ENCODE data around the gene CAND2.
"Not testable (repeated sequence)": the region's sequence is repeated elsewhere in the genome, so short reads cannot be mapped to it uniquely, and the experiment has no call there.

Gene CAND2

GRCh38 chr3:12833222-12834161 lies 37.0 kb downstream of the CAND2 start:
- DNase-seq: no peak

- no peak for DNase-seq
Observed at GRCh38 chr3:12835052-12835665, 38.7 kb downstream of the CAND2 start.

GRCh38 chr3:12837295-12837986 lies 41.0 kb downstream of the CAND2 start:
- no peak for DNase-seq

DNA sequence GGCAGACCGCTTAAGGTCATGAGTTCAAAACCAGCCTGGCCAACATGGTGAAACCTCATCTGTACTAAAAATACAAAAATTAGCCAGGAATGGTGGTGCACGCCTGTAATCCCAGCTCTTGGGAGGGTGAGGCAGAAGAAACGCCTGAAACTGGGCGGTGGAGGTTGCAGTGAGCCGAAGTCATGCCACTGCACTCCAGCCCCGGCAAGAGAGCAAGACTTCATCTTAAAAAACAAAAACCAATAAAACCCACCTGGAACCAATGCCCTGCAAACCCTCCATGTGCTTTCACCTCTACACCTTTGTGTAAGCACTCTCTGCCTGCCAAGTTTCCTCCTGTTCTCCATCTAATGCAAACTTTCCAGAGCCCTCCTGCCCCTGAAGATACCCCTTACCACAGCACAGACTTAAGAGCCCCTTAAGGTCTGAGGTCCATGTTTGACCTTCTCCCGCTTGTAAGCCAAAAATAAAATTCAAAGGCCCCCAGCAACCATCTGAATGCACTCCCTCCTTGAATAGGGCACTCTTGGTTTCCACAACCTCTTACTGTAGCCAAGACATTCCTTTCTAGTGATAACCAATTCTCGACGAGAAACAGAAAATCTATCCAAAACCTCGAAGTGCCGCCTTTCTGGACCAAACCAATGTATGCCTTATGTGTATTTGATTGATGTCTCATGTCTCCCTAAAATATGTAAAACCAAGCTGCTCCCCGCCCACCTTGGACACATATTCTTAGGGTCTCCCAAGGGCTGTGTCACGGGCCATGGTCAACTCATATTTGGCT lies 41.9 kb downstream of the CAND2 start:
- DNase-seq: no peak

DNA sequence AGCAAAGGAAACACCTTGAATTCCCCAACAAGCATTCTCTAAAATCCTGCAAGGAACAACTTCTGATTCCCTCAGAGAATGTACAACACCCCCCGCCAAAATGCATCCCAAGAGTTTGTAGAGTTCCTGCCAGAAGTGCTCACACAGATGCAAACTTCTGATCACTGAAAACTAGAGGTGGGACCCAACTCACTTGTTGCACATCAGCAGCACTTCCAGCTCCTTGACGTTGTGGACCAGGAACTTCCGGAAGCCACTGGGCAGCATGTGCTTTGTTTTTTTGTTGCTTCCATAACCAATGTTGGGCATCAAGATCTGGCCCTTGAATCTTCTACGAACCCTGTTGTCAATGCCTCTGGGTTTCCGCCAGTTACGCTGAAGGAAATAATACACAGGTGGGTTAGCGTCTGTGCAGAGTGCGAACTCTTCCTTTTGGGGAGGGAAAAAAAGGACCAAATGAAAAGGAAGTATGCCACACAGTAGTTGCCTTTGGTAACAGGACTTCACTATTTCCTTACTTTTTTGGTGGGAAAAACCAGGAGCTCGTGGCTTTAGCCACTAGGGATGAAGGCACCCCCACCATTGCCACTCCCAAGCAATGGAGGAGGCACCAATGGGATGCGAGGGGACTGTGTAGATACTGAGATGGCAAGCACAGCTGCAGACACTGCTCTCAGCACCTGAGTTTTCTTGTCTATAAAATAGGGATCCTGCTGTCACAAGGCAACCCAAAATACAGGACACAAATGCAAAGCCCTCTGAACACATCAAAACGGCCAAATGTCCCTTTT lies 42.9 kb downstream of the CAND2 start:
- DNase-seq: no peak

GRCh38 chr3:12840148-12840547 lies 43.7 kb downstream of the CAND2 start:
- not testable (repeated sequence) for DNase-seq

- DNase-seq: no peak
Observed at GRCh38 chr3:12840591-12841148, 44.2 kb downstream of the CAND2 start.

GRCh38 chr3:12841149-12841969 lies 44.9 kb downstream of the CAND2 start, which contains the start of gene RPL32:
Gene RPL32, minus strand, starts transcription at chr3:12841565. Its CDS starts 1,328 bp downstream, at chr3:12840237.
- DNase-seq: peak; percentile 82

- DNase-seq: no peak
Observed at GRCh38 chr3:12841970-12842328, 45.5 kb downstream of the CAND2 start.

DNA sequence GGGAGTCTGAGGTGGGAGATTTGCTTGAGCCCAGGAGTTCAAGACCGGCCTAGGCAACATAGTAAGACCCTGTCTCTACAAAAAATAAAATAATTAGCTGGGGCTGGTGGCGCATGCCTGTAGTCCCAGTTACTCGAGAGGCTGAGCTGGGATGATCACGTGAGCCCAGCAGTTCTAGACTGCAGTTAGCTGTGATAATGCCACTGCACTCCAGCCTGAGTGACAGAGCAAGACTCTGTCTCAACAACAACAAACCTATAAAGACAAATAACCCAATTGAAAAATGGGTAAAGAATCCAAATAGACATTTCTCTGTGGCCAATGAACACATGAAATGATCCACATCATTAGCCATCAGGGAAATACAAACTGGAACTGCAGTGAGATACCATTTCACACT lies 46.0 kb downstream of the CAND2 start:
- DNase-seq: no peak

- DNase-seq: no peak
Observed at GRCh38 chr3:12845811-12846210, 49.3 kb downstream of the CAND2 start.

- no peak for DNase-seq
Observed at GRCh38 chr3:12852201-12852600, 55.7 kb downstream of the CAND2 start.

DNA sequence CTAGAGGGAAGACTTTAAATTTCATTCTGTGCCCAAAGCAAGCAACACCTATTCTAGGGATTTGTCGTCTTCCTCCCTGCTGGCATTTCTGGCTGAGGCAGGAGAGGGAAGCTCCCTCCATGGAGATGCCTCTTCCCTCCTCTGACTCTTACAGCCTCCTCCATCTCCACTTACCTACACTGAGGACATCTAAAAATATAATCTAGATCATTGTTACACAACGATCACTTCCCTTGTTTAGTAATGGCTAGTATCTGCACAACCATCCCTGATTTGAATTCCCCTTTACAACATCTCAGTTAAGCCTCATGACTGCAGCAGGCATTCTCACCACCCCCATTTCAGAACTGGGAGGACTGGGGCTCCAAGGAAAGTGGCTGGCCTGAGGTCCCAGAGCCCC lies 57.4 kb downstream of the CAND2 start:
- DNase-seq: not testable (repeated sequence)

DNA sequence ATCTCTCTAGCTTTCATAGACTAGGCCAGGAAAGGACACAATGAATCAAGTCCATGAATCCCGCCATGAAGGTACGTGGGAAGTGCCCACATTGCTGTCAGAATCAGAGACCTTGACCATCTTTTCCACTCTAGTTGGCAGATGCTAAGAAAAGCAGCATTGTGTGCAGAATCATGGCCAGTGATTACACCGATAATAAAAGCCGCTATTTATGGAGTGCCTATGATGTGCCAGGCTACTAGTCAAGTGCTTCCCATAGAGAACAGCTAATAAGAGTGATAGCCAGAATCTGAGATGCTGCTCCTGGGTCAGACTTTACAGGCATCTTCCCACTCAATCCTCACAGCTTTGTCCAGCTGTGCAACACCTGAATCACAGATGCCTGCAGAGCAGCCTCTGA lies 58.1 kb downstream of the CAND2 start:
- DNase-seq: no peak

- no peak for DNase-seq
Observed at GRCh38 chr3:12856626-12857025, 60.1 kb downstream of the CAND2 start.

DNA sequence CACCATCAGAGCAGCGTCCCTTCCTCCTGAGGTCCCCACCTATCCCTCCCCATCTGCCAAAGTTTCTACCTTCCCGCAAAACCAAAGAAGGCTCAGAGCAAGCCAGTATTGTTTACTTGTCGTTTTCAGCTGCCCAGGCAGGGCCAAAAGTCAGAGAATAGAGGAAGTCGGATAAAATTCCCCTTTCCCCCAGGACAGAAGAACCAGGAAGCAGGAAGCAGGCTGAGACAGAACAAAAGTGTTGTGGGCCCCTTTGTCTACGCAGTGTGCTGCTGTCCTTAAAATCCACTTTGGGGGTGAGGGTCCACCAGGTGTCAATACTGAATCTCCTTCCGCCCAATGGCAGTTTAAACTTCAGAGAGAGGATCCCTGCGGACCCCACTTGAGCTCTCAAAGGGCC lies 63.4 kb downstream of the CAND2 start:
- DNase-seq: no peak

DNA sequence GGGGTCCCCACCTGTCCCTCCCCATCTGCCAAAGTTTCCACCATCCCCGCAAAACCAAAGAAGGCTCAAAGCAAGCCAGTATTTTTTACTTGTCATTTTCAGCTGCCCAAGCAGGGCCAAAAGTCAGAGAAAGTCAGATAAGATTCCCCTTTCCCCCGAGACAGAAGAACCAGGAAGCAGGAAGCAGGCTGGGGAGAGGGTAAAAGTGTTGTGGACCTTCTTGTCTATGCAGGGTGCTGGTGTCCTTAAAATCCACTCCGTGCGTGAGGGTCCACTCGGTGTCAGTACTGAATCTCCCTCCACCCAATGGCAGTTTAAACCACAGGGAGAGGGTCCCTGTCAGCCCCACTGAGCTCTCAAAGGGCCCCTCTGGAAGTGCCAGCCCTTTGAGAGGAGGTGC lies 65.1 kb downstream of the CAND2 start:
- DNase-seq: no peak

GRCh38 chr3:12862387-12862786 lies 65.9 kb downstream of the CAND2 start:
- no peak for DNase-seq

- DNase-seq: no peak
Observed at GRCh38 chr3:12865271-12865670, 68.8 kb downstream of the CAND2 start.

- no peak for DNase-seq
Observed at GRCh38 chr3:12866836-12867235, 70.4 kb downstream of the CAND2 start.
